ENCODE measurements around the gene ABCB8. TPM values are rescaled to one million over a fixed set of nuclear protein-coding genes. Genes with fewer than 3 reads are reported as not detected.

The ABCB8 gene
- total RNA-seq, 3 donors from 2014 or later, result 48.1 to 54.6 (median 48.5) TPM

- Mint-ChIP-seq H3K9me3 (no peaks in the 10 kb centered on the region), H3K36me3 (ENCODE audit: insufficient read depth) (peaks cover 2% of the 10 kb centered on the region), H3K4me1 (ENCODE audit: low read depth) (peaks cover 11% of the 10 kb centered on the region), H3K4me3 (no peak overlapping the region), H3K27me3 (ENCODE audit: low read depth) (no peaks in the 10 kb centered on the region)
- ATAC-seq, result no peak
- no peak for DNase-seq
Measured at GRCh38 chr7:151043959-151044358, 15.7 kb downstream of the ABCB8 start.

- ATAC-seq, result no peak
- no peak for DNase-seq
- peaks cover 3% of the 10 kb centered on the region for H3K27me3 Mint-ChIP-seq (ENCODE audit: low read depth)
- no peaks in the 10 kb centered on the region for H3K9me3 Mint-ChIP-seq
- H3K36me3 Mint-ChIP-seq (ENCODE audit: insufficient read depth), result peaks cover 2% of the 10 kb centered on the region
- H3K4me1 Mint-ChIP-seq (ENCODE audit: low read depth), result no peaks in the 10 kb centered on the region
- no peak overlapping the region for H3K4me3 Mint-ChIP-seq
Measured at GRCh38 chr7:151045262-151045661, 17.0 kb downstream of the ABCB8 start.

GRCh38 chr7:151045967-151046366, 17.7 kb downstream of the ABCB8 start:
- Mint-ChIP-seq H3K36me3 (ENCODE audit: insufficient read depth) (peaks cover 2% of the 10 kb centered on the region), H3K9me3 (no peaks in the 10 kb centered on the region), H3K4me3 (no peak overlapping the region), H3K27me3 (ENCODE audit: low read depth) (peaks cover 5% of the 10 kb centered on the region), H3K4me1 (ENCODE audit: low read depth) (no peaks in the 10 kb centered on the region)
- ATAC-seq (no peak), DNase-seq (no peak)

DNA sequence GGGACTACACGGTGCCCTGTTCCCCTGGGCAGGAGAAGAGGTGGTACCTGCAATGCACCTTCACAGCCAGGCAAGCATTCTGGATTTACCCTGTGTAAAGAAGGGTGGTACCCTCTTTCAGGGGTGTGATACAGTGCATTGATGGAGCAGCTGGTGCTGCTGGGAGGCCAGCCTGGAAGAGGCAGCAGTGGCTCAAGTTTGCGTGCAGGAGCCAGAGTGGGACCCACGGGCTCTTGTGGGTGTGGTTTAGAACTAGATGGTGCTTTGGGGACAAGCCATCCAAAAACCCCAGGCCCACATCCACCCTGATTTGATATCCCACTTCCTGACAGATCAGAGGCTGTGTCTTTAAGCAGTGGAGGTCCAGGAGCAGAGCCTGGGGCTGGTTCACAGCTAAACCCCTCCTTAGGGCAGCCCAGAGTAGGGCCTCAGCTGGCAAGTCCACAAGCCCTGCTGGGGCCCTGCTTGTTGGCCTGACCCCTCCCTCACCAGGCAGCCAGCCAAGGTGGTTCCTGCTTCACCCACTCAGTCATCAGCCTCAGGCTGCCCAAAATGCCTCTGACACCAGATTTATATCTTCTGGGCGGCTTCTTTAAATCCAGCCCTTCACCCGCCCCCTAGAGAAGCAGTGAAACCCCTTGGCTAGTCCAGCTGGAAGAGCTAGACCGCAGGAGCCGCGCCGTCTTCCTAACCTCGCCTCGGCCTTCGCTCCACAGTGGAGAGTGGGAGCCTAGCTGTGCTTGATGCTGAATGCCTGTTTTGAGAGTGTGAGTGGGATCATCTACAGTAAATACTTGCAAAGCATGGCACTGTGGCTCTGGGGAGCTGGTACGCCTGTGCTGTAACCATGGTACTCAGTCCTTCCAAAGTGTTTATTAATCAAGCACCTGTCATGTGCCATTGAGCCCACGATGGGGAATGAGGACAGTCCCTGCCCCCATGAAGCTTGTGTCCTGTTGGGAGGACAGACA, 18.6 kb downstream of the ABCB8 start:
- ATAC-seq (no peak), DNase-seq (no peak)
- Mint-ChIP-seq H3K36me3 (ENCODE audit: insufficient read depth) (peaks cover 2% of the 10 kb centered on the region), H3K9me3 (no peaks in the 10 kb centered on the region), H3K27me3 (ENCODE audit: low read depth) (peaks cover 5% of the 10 kb centered on the region), H3K4me3 (no peak overlapping the region), H3K4me1 (ENCODE audit: low read depth) (no peaks in the 10 kb centered on the region)

GRCh38 chr7:151047976-151048815, 19.9 kb downstream of the ABCB8 start, which contains the start of gene ASIC3:
Gene ASIC3 (plus strand): TSS chr7:151048531. CDS start chr7:151048886, 355 bp downstream.
- ATAC-seq (no peak), DNase-seq (no peak)
- Mint-ChIP-seq H3K9me3 (no peaks in the 10 kb centered on the region), H3K4me1 (ENCODE audit: low read depth) (peaks cover 1% of the 10 kb centered on the region), H3K4me3 (no peak within 1 kb of the TSS), H3K27me3 (ENCODE audit: low read depth) (peaks cover 5% of the 10 kb centered on the region), H3K36me3 (ENCODE audit: insufficient read depth) (peaks cover 2% of the 10 kb centered on the region)

GRCh38 chr7:151048911-151049463, 20.7 kb downstream of the ABCB8 start:
- Mint-ChIP-seq H3K4me3 (no peak overlapping the region), H3K4me1 (ENCODE audit: low read depth) (peaks cover 2% of the 10 kb centered on the region), H3K9me3 (no peaks in the 10 kb centered on the region), H3K36me3 (ENCODE audit: insufficient read depth) (peaks cover 2% of the 10 kb centered on the region), H3K27me3 (ENCODE audit: low read depth) (peaks cover 5% of the 10 kb centered on the region)
- no peak for ATAC-seq
- DNase-seq, result no peak

DNA sequence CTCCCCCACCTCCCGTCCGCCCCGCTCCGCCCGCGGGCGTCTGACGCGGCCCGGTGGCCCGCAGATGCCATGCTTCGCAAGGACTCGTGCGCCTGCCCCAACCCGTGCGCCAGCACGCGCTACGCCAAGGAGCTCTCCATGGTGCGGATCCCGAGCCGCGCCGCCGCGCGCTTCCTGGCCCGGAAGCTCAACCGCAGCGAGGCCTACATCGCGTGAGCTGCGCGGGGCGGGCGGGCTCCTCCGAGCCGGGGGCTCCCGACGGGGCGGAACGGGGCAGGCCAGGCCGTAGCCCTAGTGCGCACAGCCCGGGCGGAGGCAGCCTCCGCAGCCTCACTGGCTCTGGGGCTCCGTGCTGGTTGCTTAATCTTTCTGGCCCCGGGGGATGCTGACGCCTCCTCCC, 22.9 kb downstream of the ABCB8 start:
- no peak for DNase-seq
- ATAC-seq, result peak; percentile 84 to 90
- Mint-ChIP-seq H3K4me3 (no peak overlapping the region), H3K27me3 (ENCODE audit: low read depth) (peaks cover 5% of the 10 kb centered on the region), H3K9me3 (no peaks in the 10 kb centered on the region), H3K36me3 (ENCODE audit: insufficient read depth) (no peaks in the 10 kb centered on the region), H3K4me1 (ENCODE audit: low read depth) (peaks cover 2% of the 10 kb centered on the region)

DNA sequence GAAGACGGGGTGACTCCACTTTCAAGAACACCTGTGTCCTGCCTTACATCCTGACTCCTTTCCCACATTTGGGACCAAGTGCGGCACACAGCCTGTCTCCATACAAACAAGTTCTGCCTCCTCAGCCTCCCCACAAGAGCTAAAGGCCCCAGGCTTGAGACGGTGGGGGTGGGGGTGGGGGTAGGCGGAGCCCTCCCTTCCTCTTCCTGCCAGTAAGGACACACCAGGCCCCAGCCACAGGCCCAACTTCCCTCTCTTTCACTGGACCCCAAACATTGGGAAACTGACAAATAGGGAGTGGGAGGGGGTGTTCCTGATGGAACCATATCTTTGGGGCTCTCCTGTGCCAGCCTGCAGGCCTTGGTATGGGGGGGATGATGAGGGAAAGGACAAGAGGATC, 24.8 kb downstream of the ABCB8 start:
- peaks cover 14% of the 10 kb centered on the region for H3K4me1 Mint-ChIP-seq (ENCODE audit: low read depth)
- no peaks in the 10 kb centered on the region for H3K36me3 Mint-ChIP-seq (ENCODE audit: insufficient read depth)
- ATAC-seq (no peak), DNase-seq (no peak)
- no peaks in the 10 kb centered on the region for H3K9me3 Mint-ChIP-seq
- H3K4me3 Mint-ChIP-seq, result no peak overlapping the region
- H3K27me3 Mint-ChIP-seq (ENCODE audit: low read depth), result peaks cover 5% of the 10 kb centered on the region

DNA sequence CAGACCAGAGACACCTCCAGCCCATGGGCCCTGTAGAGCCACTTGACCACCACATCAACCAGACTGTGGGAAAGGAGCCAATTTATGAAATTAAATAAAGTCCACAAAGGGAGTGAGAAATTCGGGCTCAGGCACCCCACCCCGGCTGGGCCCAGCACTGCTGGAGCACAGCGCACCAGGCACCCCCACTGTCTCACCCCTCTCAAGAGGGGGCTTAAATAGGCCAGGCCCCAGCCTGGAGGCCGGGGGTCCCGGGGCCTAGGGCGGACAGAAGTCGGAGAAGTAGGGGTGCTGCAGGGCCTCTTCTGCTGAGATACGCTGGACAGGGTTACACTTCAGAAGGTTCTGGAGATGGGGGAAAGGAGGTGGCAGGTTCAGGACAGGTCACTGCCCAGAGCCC, 25.5 kb downstream of the ABCB8 start:
- Mint-ChIP-seq H3K9me3 (no peaks in the 10 kb centered on the region), H3K27me3 (ENCODE audit: low read depth) (peaks cover 5% of the 10 kb centered on the region), H3K4me1 (ENCODE audit: low read depth) (peaks cover 18% of the 10 kb centered on the region), H3K36me3 (ENCODE audit: insufficient read depth) (no peaks in the 10 kb centered on the region), H3K4me3 (no peak overlapping the region)
- DNase-seq (no peak), ATAC-seq (no peak)

DNA sequence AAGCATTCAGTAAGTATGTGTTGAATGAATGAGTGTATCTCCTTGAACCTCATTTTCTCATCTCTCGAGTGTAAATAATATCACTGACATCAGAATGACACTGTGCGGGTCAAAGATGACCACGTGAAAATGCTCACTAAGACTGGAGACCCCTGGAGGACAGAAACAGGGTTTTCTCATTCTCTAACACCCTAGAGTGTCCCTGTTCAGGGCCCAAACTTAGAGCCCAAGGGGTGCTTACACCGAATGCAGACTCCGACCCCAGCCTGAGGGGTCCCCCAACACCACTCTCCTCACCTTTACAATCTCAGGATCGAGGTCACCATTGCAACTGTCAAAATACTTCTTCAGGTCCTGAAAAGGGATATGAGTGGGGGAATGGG, 28.0 kb downstream of the ABCB8 start:
- no peaks in the 10 kb centered on the region for H3K27me3 Mint-ChIP-seq (ENCODE audit: low read depth)
- peak overlapping the region; percentile 92 for H3K4me3 Mint-ChIP-seq
- DNase-seq, result no peak
- no peak for ATAC-seq
- no peaks in the 10 kb centered on the region for H3K9me3 Mint-ChIP-seq
- H3K36me3 Mint-ChIP-seq (ENCODE audit: insufficient read depth), result no peaks in the 10 kb centered on the region
- H3K4me1 Mint-ChIP-seq (ENCODE audit: low read depth), result peaks cover 30% of the 10 kb centered on the region

DNA sequence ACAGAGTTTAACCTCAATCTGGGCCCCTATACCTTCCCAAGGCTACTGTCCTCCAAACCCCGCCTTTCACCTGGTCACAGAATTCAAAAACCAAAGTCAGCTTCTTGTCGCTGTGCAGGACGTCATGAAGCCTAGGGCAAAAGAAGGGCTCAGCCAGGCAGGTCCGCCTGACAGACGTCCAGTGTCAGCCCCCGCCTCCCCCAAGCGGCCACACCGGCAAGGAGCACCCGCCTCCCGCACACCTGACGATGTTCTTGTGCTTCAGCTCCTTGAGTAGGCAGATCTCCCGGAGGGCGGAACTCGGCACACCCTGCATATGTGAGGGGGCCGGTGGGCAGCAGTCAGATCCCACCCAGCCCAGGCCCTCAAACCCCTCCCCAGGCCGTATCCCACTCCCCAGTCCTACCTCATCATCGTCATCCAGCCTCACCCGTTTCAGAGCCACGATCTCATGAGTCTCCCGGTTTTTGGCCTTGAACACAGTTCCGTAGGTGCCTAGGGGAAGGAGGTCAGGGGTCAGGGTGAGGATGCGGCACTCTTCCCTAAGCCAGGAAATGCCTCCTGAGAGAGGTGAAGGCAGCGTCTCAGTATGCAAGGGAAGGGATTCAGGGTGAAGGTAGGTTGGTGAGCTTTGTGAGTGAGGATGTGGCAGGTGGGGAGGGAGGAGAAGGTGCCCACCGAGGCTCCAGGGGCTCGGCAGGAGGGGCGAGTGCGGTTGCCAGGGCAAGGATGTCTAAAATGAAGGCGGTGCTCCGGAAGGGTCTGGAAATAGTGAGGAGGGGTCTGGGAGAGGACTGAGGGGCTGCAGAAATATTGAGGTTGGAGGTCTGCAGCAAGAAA, 28.6 kb downstream of the ABCB8 start:
- DNase-seq, result no peak
- Mint-ChIP-seq H3K9me3 (no peaks in the 10 kb centered on the region), H3K27me3 (ENCODE audit: low read depth) (no peaks in the 10 kb centered on the region), H3K4me1 (ENCODE audit: low read depth) (peaks cover 34% of the 10 kb centered on the region), H3K4me3 (peak overlapping the region; percentile 92), H3K36me3 (ENCODE audit: insufficient read depth) (no peaks in the 10 kb centered on the region)
- no peak for ATAC-seq

DNA sequence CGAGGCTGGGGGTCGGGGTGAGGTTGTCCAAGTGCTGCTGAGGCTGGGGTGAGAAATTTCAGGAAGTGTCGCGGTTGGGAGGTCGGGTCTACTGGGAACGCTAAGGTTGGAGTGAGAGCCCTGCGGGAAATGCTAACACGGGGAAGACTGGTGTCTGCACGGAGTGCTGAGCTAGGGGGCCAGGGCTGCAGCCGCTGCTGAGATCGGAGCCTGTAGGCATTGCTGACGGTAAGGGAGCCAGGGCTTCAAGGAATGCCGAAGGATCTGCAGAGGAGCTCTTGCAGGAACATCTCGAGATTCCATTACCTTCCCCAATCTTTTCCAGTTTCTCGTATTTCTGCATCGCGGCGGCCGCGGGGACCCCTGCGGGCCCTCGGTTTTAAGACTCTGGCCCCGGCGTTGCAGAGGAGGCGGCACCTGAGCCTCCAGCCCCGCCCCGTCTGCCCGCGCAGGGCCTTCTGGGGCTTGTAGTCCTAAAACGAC, 29.3 kb downstream of the ABCB8 start, which contains the start of gene CDK5:
TSS of gene CDK5 (minus strand) at position 392 of the 483 bp plus-strand sequence. CDS start at position 343, 49 bp downstream.
- no peak for DNase-seq
- Mint-ChIP-seq H3K27me3 (ENCODE audit: low read depth) (no peaks in the 10 kb centered on the region), H3K4me3 (peak within 1 kb of the TSS; percentile 92), H3K36me3 (ENCODE audit: insufficient read depth) (no peaks in the 10 kb centered on the region), H3K9me3 (no peaks in the 10 kb centered on the region), H3K4me1 (ENCODE audit: low read depth) (peaks cover 34% of the 10 kb centered on the region)
- peak; percentile 9 for ATAC-seq

DNA sequence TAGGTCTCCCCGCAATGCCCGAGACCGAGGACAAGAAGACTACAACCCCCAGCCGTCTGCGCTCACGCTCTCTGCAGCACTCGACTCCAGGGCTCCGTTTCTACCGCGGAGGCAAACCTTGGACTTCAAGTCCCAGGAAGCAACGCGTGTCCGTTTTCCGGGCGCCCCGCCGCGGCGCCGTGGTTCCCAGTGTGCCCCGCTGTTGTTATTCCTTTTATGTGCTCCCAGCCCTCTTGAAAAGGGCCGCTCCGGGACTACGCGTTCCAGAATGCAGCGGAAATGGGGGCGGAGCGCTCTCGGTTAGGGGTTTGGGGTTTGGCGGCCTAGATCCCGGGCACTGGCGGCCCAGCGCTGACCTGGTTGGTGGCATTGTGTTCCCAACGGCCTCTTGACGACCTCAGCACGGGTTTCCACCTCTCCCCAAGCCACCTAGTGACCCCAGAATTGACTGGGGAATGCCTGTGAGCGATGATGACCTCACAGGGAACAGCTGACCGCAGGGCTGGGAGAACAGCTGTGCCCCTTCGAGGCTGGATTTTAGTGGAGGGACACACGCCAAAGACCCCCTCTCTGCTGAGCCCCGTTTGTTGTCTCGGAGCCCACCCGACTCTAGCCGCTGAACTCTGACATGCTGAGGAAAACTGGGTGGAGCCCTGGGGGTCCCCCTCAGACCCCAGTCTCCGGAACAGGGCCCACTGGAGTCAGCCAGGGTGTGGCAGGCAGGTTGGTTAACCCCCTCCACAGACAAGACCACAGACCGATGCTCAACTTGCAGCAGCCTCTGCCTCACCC, 29.9 kb downstream of the ABCB8 start:
- Mint-ChIP-seq H3K36me3 (ENCODE audit: insufficient read depth) (no peaks in the 10 kb centered on the region), H3K9me3 (no peaks in the 10 kb centered on the region), H3K4me3 (peak overlapping the region; percentile 92), H3K4me1 (ENCODE audit: low read depth) (peaks cover 32% of the 10 kb centered on the region), H3K27me3 (ENCODE audit: low read depth) (no peaks in the 10 kb centered on the region)
- DNase-seq (peak; percentile 94), ATAC-seq (peak; percentile 94 to 96)

Measured in activated T-cell treated with anti-CD3 and anti-CD28 coated beads, Interleukin-2, amount 50 U/mL, for 4 hours (primary cell).